GM23248 (cell line): ENCODE results near the gene MVP. TPM values are rescaled to one million over a fixed set of nuclear protein-coding genes. Genes with fewer than 3 reads are reported as not detected.

ENCODE experiments used
- DNase-seq: peaks from one replicate; pipeline ENCODE4 v3.0.0-alpha.2; 2015
- H2AFZ ChIP-seq: fragments of 200-600 bp; sonication (generic); 2 replicates; pipeline ENCODE4 v1.6.1; 2016; ENCODE audit warnings: antibody characterized with exemption
- H3F3A ChIP-seq: fragments of 200-600 bp; sonication (generic); 2 replicates; pipeline ENCODE4 v1.6.1; 2016; ENCODE audit warnings: mild to moderate bottlenecking, antibody characterized with exemption, mixed run types; ENCODE audit not compliant: insufficient read depth
- H3K27ac ChIP-seq: fragments of 200-600 bp; sonication (generic); 2 replicates; pipeline ENCODE4 v1.5.1; 2016; ENCODE audit warnings: mild to moderate bottlenecking
- H3K27me3 ChIP-seq: fragments of 200-600 bp; sonication (generic); replicated peaks from 2 replicates; pipeline ENCODE4 v1.6.1; 2016; ENCODE audit warnings: mild to moderate bottlenecking; ENCODE audit not compliant: insufficient read depth
- H3K36me3 ChIP-seq: fragments of 200-600 bp; sonication (generic); 2 replicates; pipeline ENCODE4 v1.6.1; 2016; ENCODE audit warnings: low read depth, mild to moderate bottlenecking
- H3K4me1 ChIP-seq: fragments of 200-600 bp; sonication (generic); 2 replicates; pipeline ENCODE4 v1.6.1; 2016; ENCODE audit warnings: mild to moderate bottlenecking; ENCODE audit not compliant: insufficient read depth
- H3K4me2 ChIP-seq: fragments of 200-600 bp; sonication (generic); one replicate; pipeline ENCODE4 v1.6.1; 2016; ENCODE audit warnings: mild to moderate bottlenecking; ENCODE audit not compliant: unreplicated experiment
- H3K4me3 ChIP-seq: fragments of 200-600 bp; sonication (generic); 2 replicates; pipeline ENCODE4 v1.5.1; 2016; ENCODE audit warnings: mild to moderate bottlenecking
- H3K79me2 ChIP-seq: fragments of 200-600 bp; sonication (generic); 2 replicates; pipeline ENCODE4 v1.6.1; 2016; ENCODE audit warnings: mild to moderate bottlenecking; ENCODE audit not compliant: insufficient read depth
- H3K9ac ChIP-seq: fragments of 200-600 bp; sonication (generic); 2 replicates; pipeline ENCODE4 v1.6.1; 2016; ENCODE audit warnings: mild to moderate bottlenecking
- H3K9me2 ChIP-seq: fragments of 200-600 bp; sonication (generic); 2 replicates; pipeline ENCODE4 v1.6.1; 2016; ENCODE audit warnings: mixed run types, mild to moderate bottlenecking, moderate library complexity; ENCODE audit not compliant: insufficient read depth
- H3K9me3 ChIP-seq: fragments of 200-600 bp; sonication (generic); one replicate; pipeline ENCODE4 v1.6.1; 2017; ENCODE audit warnings: low read depth
- H4K20me1 ChIP-seq: fragments of 200-600 bp; sonication (generic); 2 replicates; pipeline ENCODE4 v1.6.0; 2016; ENCODE audit not compliant: insufficient read depth
- EZH2 ChIP-seq: fragments of 200-600 bp; sonication (generic); IDR thresholded peaks from 2 replicates; pipeline ENCODE4 v1.6.1; 2018; ENCODE audit warnings: antibody characterized with exemption, mild to moderate bottlenecking; ENCODE audit not compliant: insufficient read depth, poor library complexity, severe bottlenecking
- EZH2phosphoT487 ChIP-seq: fragments of 200-600 bp; sonication (generic); IDR thresholded peaks from 2 replicates; pipeline ENCODE4 v1.6.1; 2018; ENCODE audit warnings: antibody characterized with exemption, moderate library complexity, mild to moderate bottlenecking, low read depth; ENCODE audit not compliant: insufficient read depth
- WGBS, 2 experiments: methylation state at CpG; one replicate each; pipeline ENCODE4 v1.1.6; 2015 to 2017; ENCODE audit warnings: low lambda C conversion rate in 2 of 2, low coverage in 1 of 2; ENCODE audit errors: missing lambda C conversion rate in 2 of 2; 5-methylcytosine and 5-hydroxymethylcytosine counted together
- in situ Hi-C: fragments of 300-500 bp; cut with MboI; formaldehyde crosslinking; loops from 2 replicates; pipeline ENCODE4 v1.15.0; 2020
- polyA plus RNA-seq: library from polyadenylated mRNA; unstranded; fragments of >200 nt; fragmentation: Nextera tagmentation; extraction: Ambion mirVana; gene quantifications from 2 replicates; pipeline ENCODE4 v1.2.1, GENCODE V29; 2016
- total RNA-seq: library from RNA; depleted of rRNA; stranded (reverse); fragments of >200 nt; shearing (Covaris generic); gene quantifications from 2 replicates; pipeline ENCODE4 v1.2.3, GENCODE V29; 2014

MVP gene
- total and polyA plus RNA-seq, 2 experiments from 2014 or later = 230 to 272 TPM

- peak overlapping the region; percentile 99 for H3K4me2 ChIP-seq
- peak overlapping the region; percentile 88 for H3K9ac ChIP-seq
- in situ Hi-C loops = no loop called here
- H3F3A ChIP-seq = peaks cover 53% of the 10 kb centered on the region
- peaks cover 92% of the 10 kb centered on the region for H3K79me2 ChIP-seq
- H3K9me2 ChIP-seq = no peaks in the 10 kb centered on the region
- H4K20me1 ChIP-seq = no peaks in the 10 kb centered on the region
- WGBS, 2 experiments = 6 to 7% methylated on average over 11 of the region's 11 CpGs
- peak; percentile 60 for DNase-seq
- peaks cover 53% of the 10 kb centered on the region for H3K4me1 ChIP-seq
- TF ChIP-seq EZH2phosphoT487 (no peak), EZH2 (no peak)
- peak overlapping the region; percentile 93 for H3K27ac ChIP-seq
- peak overlapping the region; percentile 58; the same call in 1 of the 2 replicates for H2AFZ ChIP-seq
- no peaks in the 10 kb centered on the region for H3K9me3 ChIP-seq
- peak overlapping the region; percentile 100 for H3K4me3 ChIP-seq
- H3K27me3 ChIP-seq = no peaks in the 10 kb centered on the region
- H3K36me3 ChIP-seq = no peaks in the 10 kb centered on the region
Measured at GRCh38 chr16:29820730-29821642, 724 bp downstream of the MVP start.

GRCh38 chr16:29821643-29822115 lies 1.4 kb downstream of the MVP start:
- DNase-seq = peak; percentile 90
- H4K20me1 ChIP-seq = no peaks in the 10 kb centered on the region
- H3F3A ChIP-seq = peaks cover 53% of the 10 kb centered on the region
- H3K27ac ChIP-seq = peak overlapping the region; percentile 93
- peaks cover 99% of the 10 kb centered on the region for H3K79me2 ChIP-seq
- H3K4me3 ChIP-seq = peak overlapping the region; percentile 100
- H3K9me3 ChIP-seq = no peaks in the 10 kb centered on the region
- peak overlapping the region; percentile 88 for H3K9ac ChIP-seq
- peak overlapping the region; percentile 21; the same call in 1 of the 2 replicates for H2AFZ ChIP-seq
- H3K36me3 ChIP-seq = no peaks in the 10 kb centered on the region
- in situ Hi-C loops = no loop called here
- H3K4me2 ChIP-seq = peak overlapping the region; percentile 99
- no peaks in the 10 kb centered on the region for H3K9me2 ChIP-seq
- TF ChIP-seq EZH2phosphoT487 (no peak), EZH2 (no peak)
- H3K27me3 ChIP-seq = no peaks in the 10 kb centered on the region
- WGBS, 2 experiments = 1 to 4% methylated on average over 7 of the region's 7 CpGs
- peaks cover 57% of the 10 kb centered on the region for H3K4me1 ChIP-seq

GRCh38 chr16:29824589-29825144 lies 4.4 kb downstream of the MVP start:
- DNase-seq = peak; percentile 82
- Histone ChIP-seq H3K4me1 (peaks cover 49% of the 10 kb centered on the region), H3K4me3 (peak overlapping the region; percentile 47), H3K79me2 (peaks cover 99% of the 10 kb centered on the region), H3K27me3 (no peaks in the 10 kb centered on the region), H3K9me2 (no peaks in the 10 kb centered on the region), H3K27ac (peak overlapping the region; percentile 93), H2AFZ (no peak overlapping the region), H3F3A (peaks cover 51% of the 10 kb centered on the region), H3K9me3 (no peaks in the 10 kb centered on the region), H3K4me2 (peak overlapping the region; percentile 76), H4K20me1 (no peaks in the 10 kb centered on the region), H3K36me3 (no peaks in the 10 kb centered on the region), H3K9ac (peak overlapping the region; percentile 58)
- in situ Hi-C loops = no loop called here
- WGBS, 2 experiments = 0 to 1% methylated on average over 7 of the region's 7 CpGs
- TF ChIP-seq EZH2phosphoT487 (no peak), EZH2 (no peak)

- Histone ChIP-seq H3K36me3 (no peaks in the 10 kb centered on the region), H3K9me3 (no peaks in the 10 kb centered on the region), H3K4me2 (peak overlapping the region; percentile 76), H3K4me1 (peaks cover 49% of the 10 kb centered on the region), H2AFZ (no peak overlapping the region), H3K27ac (peak overlapping the region; percentile 93), H3K9ac (peak overlapping the region; percentile 58), H3K9me2 (no peaks in the 10 kb centered on the region), H3K79me2 (peaks cover 99% of the 10 kb centered on the region), H3F3A (peaks cover 46% of the 10 kb centered on the region), H4K20me1 (no peaks in the 10 kb centered on the region), H3K27me3 (no peaks in the 10 kb centered on the region), H3K4me3 (peak overlapping the region; percentile 47)
- DNase-seq = peak; percentile 89
- WGBS, 2 experiments = 16 to 22% methylated on average over 10 of the region's 10 CpGs
- no peak for TF ChIP-seq EZH2phosphoT487
- no peak for TF ChIP-seq EZH2
- in situ Hi-C loops = no loop called here
Measured at GRCh38 chr16:29825145-29826044, 5.1 kb downstream of the MVP start.
